Activated T-helper 1 cell treated with anti-CD3 and anti-CD28 coated beads, Interleukin-12 subunit alpha, Interleukin-12 subunit beta, Interleukin-2, Interleukin-4 antibody, amounts not matched to agents 30 ng/mL and 10 ng/mL and 1 ng/mL, durations not matched to agents 14 hours and 24 hours and 36 hours (primary cell): ENCODE results near the gene SMC1A. TPM values are rescaled to one million over a fixed set of nuclear protein-coding genes. Genes with fewer than 3 reads are reported as not detected.

Source experiments
- DNase-seq: peaks from one replicate; pipeline ENCODE4 v3.0.0; 2021; ENCODE audit warnings: low spot score
- H3K27ac Mint-ChIP-seq: one replicate; pipeline ENCODE4 v1.8.0; 2021; ENCODE audit warnings: mild to moderate bottlenecking, mixed read lengths
- H3K27me3 Mint-ChIP-seq: one replicate; pipeline ENCODE4 v1.8.0; 2022; ENCODE audit warnings: mild to moderate bottlenecking, moderate library complexity, mixed read lengths; ENCODE audit not compliant: insufficient read depth
- H3K36me3 Mint-ChIP-seq: one replicate; pipeline ENCODE4 v1.8.0; 2021; ENCODE audit warnings: low read depth, mixed read lengths
- H3K4me1 Mint-ChIP-seq: one replicate; pipeline ENCODE4 v1.8.0; 2021; ENCODE audit warnings: low read depth, mixed read lengths
- H3K4me3 Mint-ChIP-seq: one replicate; pipeline ENCODE4 v1.8.0; 2021; ENCODE audit warnings: mild to moderate bottlenecking, moderate library complexity, mixed read lengths
- H3K9me3 Mint-ChIP-seq: one replicate; pipeline ENCODE4 v1.8.0; 2021; ENCODE audit warnings: mixed read lengths
- intact Hi-C: fragments of 100-400 bp; cut with micrococcal nuclease; formaldehyde crosslinking; loops from one replicate; pipeline ENCODE4 v1.15.1; 2024
- total RNA-seq: library from RNA; stranded (reverse); gene quantifications from 2 replicates; pipeline ENCODE4 v1.2.3, GENCODE V29; 2022

SMC1A gene
- total RNA-seq, 1 donor from 2014 or later, result 138 TPM

DNA sequence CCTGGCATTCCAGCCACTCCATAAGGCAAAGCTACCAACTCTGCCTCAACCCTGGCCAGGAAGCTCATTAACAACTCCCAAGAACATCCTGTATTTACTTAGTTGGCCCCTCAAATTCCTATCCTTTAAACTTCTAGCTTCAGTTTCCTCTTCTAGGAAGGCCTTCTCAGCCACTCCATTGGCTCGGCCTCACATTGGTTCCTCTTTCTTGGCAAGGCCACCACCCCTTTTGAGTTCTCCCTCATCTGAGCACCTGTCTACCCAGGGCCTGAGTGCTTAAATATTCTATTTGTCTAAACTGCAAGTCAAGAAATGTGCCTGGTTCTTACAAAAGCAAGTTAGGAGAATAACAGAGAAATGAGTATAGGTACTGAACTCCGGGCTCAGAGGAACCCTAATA lies 10.0 kb downstream of the SMC1A start:
- H3K36me3 Mint-ChIP-seq, result peaks cover 25% of the 10 kb centered on the region

DNA sequence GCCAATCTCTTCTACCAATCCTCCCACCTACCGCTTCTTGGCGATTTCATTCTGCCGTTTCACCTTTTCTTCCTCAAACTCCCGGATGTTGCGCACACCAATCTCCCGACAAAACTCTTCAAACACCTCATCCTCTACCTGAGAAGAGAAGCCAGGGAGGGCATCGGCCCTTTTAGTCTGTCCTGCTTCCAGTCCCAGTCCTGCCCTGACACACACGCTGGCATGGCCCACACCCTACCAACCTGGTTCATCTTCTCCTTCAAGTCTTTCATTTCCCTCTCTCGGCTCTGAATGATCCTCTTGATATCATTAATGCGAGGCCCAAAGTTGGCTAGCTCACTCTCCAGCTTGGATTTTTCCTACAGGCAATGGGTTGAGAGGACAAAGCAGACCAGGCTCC lies 18.9 kb downstream of the SMC1A start:
- intact Hi-C loops, result loop anchor here (10.0 kb wide), 1 partner anchor 141 kb away; no protein-coding TSS in a partner anchor
- Mint-ChIP-seq H3K4me1 (no peaks in the 10 kb centered on the region), H3K4me3 (no peak overlapping the region), H3K9me3 (no peaks in the 10 kb centered on the region), H3K36me3 (peaks cover 41% of the 10 kb centered on the region), H3K27ac (no peak overlapping the region), H3K27me3 (no peaks in the 10 kb centered on the region)
- no peak for DNase-seq

More for the DNA sequence above, 10.0 kb downstream of the SMC1A start:
- Mint-ChIP-seq H3K27ac (no peak overlapping the region), H3K27me3 (no peaks in the 10 kb centered on the region), H3K4me3 (no peak overlapping the region), H3K4me1 (peaks cover under 1% of the 10 kb centered on the region), H3K9me3 (no peaks in the 10 kb centered on the region)
- intact Hi-C loops, result no loop called here
- no peak for DNase-seq

DNA sequence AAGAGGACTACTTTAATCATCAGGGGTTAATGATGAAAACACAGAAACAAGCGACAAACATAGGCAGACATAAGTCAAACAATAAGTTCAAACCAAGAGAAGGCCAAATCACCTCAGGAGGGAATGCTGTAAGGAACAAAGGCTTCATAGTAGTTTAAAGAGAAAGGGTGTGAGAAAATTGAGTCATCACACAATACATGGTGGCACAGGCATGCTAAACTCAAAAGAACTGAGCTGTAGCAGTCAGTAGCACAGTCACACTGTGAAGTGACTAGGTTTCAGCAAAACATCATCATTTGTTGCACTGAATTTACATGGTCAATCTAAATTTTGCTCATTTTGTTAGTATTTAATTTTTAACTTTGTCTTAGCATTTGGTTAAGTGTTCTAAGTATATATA lies 24.2 kb downstream of the SMC1A start:
- no peaks in the 10 kb centered on the region for H3K4me1 Mint-ChIP-seq
- H3K4me3 Mint-ChIP-seq, result no peak overlapping the region
- H3K9me3 Mint-ChIP-seq, result no peaks in the 10 kb centered on the region
- H3K36me3 Mint-ChIP-seq, result peaks cover 41% of the 10 kb centered on the region
- H3K27me3 Mint-ChIP-seq, result no peaks in the 10 kb centered on the region
- no peak for DNase-seq
- intact Hi-C loops, result no loop called here
- no peak overlapping the region for H3K27ac Mint-ChIP-seq

DNA sequence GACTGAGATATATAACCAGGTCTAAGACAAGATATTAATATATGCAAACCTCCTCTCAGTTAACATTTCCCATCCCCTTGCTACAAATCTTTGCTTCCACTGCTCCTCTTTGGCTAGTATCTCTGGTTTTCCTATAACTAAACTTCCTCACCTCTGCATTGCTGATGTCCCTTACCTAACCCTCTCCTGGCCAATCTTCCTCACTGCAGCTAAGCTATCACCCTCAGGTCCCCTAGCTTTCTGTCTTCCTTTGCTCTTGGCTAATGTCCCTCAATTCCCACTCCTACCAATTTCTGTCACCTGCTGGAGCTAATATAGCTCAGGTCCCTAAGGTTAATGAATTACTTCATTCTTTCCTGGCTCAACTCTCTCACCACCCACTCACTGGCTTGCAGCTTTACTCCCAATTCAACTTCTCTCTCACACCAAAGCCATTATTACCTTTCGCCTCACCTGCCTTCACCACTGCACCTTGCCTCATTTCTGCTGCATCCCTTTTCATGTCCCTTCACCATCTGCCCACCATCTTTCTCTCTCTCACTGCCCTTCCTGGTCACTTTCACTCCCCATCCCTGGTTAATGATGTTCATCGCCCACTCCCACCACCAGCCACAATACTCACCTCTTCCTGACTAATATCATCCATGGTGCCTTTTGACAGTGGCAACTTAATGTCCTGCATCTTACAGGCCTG lies 26.7 kb downstream of the SMC1A start:
- no peak overlapping the region for H3K4me3 Mint-ChIP-seq
- DNase-seq, result no peak
- no peaks in the 10 kb centered on the region for H3K4me1 Mint-ChIP-seq
- peaks cover 30% of the 10 kb centered on the region for H3K36me3 Mint-ChIP-seq
- peak overlapping the region; percentile 8 for H3K27ac Mint-ChIP-seq
- no peaks in the 10 kb centered on the region for H3K27me3 Mint-ChIP-seq
- no peaks in the 10 kb centered on the region for H3K9me3 Mint-ChIP-seq
- intact Hi-C loops, result no loop called here

DNA sequence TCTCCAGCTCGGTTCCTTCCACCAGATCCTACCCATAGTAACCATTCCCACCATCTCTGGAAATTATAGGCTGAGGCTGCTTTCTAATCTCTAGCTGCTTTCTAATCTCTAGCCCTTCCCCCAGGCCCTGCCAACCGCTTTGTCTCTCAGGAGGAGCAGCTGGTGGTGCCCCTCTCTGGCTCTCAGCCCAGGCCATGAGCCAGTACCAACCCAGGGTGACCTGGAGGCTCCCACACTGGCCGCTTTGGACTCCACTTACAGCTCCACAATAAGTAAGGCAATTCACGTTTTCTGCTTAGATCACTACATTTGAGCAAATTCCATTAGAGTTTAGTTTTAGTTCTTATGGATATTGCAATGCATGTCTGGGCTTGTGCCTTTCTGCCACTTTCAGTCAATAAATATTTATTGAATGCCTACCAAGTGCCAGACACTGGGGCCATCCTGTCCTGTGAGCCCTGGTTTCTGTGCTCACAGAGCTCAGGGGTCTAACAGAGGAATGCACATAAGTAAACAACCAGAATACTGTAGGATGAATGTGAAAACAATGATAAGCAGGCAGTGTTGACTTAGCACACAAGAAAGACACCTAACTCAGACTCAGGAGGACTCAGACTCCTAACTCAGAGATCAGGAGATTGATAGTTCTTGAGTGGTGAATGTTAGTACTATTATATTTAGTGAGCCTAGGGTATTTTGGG lies 38.9 kb downstream of the SMC1A start:
- DNase-seq, result no peak
- Mint-ChIP-seq H3K4me1 (no peaks in the 10 kb centered on the region), H3K9me3 (no peaks in the 10 kb centered on the region), H3K36me3 (peaks cover 20% of the 10 kb centered on the region), H3K27me3 (no peaks in the 10 kb centered on the region), H3K27ac (no peak overlapping the region), H3K4me3 (no peak overlapping the region)
- intact Hi-C loops, result no loop called here

DNA sequence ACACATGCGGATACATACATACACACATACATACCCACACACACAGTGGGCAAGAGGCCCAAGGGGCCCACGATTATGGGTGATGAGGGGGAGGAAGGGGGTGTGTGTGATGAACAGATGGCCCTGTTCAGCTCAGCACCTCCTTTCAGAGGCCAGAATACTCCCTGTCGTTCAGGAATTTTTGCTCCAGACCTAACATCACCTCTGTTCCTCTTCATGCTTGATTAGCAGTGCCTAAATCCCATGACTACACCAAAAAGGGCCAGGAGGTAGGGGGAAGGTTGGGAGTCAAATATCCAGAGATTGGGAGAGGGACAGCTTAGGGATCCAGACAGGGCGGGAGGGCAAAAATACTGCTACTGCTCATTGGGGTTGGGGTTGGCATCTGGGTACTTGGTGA lies 42.7 kb downstream of the SMC1A start:
- H3K27me3 Mint-ChIP-seq, result no peaks in the 10 kb centered on the region
- H3K9me3 Mint-ChIP-seq, result no peaks in the 10 kb centered on the region
- H3K4me1 Mint-ChIP-seq, result no peaks in the 10 kb centered on the region
- peaks cover 19% of the 10 kb centered on the region for H3K36me3 Mint-ChIP-seq
- no peak overlapping the region for H3K27ac Mint-ChIP-seq
- intact Hi-C loops, result loop anchor here (2.0 to 10.0 kb wide), 2 partner anchors 65 to 67 kb away; no protein-coding TSS in a partner anchor
- DNase-seq, result no peak
- no peak overlapping the region for H3K4me3 Mint-ChIP-seq

DNA sequence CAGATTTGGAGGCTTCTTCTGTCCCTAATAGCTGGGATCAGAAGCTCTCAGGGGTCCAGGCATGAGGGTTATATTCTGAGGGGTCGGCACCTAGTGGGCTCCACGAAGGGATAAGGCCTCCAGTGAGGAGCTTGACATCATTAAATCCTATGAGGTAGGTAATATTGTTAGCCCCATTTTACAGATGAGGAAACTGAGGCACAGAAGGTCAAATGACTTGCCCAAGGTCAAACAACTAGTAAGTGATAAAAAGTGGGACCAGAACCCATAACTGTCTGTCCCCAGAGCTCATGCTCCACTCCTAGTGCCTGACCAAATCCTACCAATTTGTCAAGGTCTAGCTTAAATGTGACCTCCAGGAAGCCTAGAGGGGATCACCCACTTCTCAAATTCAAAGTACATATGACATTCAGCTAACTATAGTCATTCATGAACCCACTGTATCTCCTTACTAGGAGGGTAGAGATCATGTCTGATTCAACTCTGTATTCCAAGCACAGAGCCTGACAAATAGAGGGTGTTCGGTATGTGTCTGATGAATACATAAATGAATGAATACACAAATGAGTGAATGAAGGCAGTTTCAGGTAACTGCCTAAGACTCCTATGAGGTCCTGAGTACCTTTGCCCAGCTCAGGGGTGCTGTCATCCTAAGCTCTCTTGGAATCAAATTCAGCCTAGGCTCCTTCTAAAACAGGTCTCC lies 43.3 kb downstream of the SMC1A start:
- Mint-ChIP-seq H3K4me3 (no peak overlapping the region), H3K27me3 (no peaks in the 10 kb centered on the region), H3K27ac (no peak overlapping the region), H3K9me3 (no peaks in the 10 kb centered on the region), H3K4me1 (no peaks in the 10 kb centered on the region), H3K36me3 (peaks cover 19% of the 10 kb centered on the region)
- intact Hi-C loops, result loop anchor here (2.0 to 10.0 kb wide), 2 partner anchors 64 to 68 kb away; no protein-coding TSS in a partner anchor
- no peak for DNase-seq

DNA sequence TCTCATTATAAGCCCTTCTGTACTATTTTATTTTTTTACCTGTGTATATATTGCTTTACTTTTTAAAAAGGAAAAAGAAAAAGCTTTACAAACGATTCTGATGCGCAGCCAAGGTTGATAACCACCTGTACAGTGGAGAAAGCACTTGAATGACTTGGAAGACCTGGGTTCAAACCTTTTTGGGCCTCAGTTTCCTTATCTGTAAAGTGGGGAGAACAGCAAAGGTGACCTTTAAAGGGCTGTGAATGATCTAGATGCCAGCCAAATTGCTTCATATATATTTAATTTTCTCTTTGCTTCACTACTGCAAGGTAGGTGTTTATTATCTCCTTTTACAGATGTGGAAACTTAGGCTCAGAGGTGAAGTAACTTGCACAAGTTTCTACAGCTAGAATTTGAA lies 45.0 kb downstream of the SMC1A start:
- H3K4me1 Mint-ChIP-seq, result no peaks in the 10 kb centered on the region
- H3K4me3 Mint-ChIP-seq, result no peak overlapping the region
- intact Hi-C loops, result loop anchor here (10.0 kb wide), 1 partner anchor 63 kb away; no protein-coding TSS in a partner anchor
- no peak overlapping the region for H3K27ac Mint-ChIP-seq
- no peak for DNase-seq
- H3K9me3 Mint-ChIP-seq, result no peaks in the 10 kb centered on the region
- H3K27me3 Mint-ChIP-seq, result no peaks in the 10 kb centered on the region
- H3K36me3 Mint-ChIP-seq, result peaks cover 16% of the 10 kb centered on the region

DNA sequence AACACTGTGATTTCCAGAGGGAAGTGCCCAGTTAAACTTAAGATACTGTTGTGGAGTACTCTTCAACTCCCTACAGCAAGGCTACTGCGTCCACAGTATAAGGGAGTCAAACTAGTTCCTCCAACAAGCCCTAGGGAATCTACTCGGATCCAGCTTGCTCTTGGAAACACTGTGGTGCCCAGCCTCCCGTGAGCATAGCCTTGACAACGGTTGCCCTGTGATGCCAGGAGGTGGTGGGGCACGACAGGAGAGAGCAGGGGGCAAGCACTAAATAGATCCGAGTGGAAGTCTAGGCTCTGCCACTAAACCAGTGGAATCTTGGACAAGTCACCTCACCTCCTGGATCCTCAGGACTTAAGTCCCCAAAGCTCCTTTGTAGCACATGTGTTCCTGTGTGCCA lies 45.6 kb downstream of the SMC1A start:
- H3K27ac Mint-ChIP-seq, result no peak overlapping the region
- H3K9me3 Mint-ChIP-seq, result no peaks in the 10 kb centered on the region
- no peaks in the 10 kb centered on the region for H3K4me1 Mint-ChIP-seq
- no peak for DNase-seq
- H3K36me3 Mint-ChIP-seq, result peaks cover 16% of the 10 kb centered on the region
- no peak overlapping the region for H3K4me3 Mint-ChIP-seq
- intact Hi-C loops, result loop anchor here (10.0 kb wide), 1 partner anchor 62 kb away; no protein-coding TSS in a partner anchor
- no peaks in the 10 kb centered on the region for H3K27me3 Mint-ChIP-seq

DNA sequence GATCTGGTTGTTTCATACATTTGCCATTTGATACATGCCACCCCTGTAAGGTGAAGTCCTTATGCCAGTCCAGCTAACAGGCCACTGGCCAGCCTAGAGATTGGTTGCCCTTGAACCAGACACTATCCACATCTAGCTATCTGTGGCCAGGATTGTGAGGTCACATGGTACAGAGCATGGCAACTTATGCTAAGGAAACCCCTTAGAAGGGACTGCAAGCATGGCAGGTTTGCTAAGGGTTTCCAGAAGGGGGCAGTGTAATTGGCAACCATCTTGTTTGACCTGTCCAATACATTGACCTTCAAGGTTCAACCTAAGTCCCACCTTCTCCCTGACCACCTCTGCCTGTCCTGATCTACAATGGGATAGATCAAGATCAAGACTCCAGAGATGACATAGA lies 47.5 kb downstream of the SMC1A start:
- Mint-ChIP-seq H3K4me1 (no peaks in the 10 kb centered on the region), H3K4me3 (no peak overlapping the region), H3K36me3 (peaks cover 4% of the 10 kb centered on the region), H3K27me3 (no peaks in the 10 kb centered on the region), H3K9me3 (no peaks in the 10 kb centered on the region), H3K27ac (no peak overlapping the region)
- no peak for DNase-seq
- intact Hi-C loops, result loop anchor here (10.0 kb wide), 1 partner anchor 60 kb away; no protein-coding TSS in a partner anchor

DNA sequence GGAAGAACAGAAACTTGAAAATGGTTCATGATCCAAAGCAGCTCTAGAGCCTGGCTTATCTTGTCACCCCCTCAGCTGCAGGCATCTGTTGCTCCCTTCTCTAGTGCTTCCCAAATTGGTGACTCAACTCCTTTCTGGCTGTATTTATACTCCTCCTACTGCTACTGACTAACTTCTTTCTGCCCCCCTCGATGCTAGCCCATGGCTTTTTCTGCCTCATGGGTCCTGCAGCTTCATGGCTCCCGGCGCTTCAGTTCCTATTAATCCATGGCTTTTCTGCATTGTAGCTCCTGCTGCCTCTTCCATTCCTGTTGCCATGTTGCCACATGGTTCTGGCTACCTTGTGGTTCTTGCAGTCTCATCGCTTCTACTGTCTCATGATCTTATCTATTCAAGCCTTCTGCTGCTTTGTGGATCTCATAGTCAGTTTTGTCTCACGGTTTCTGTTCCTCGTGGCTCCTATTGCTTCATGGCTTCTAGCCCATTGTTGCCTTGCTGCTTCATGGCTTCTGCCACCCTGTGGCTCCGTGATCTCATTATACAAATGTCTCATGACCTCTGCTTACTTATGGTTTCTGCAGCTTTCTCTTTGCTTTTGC lies 48.1 kb downstream of the SMC1A start:
- no peaks in the 10 kb centered on the region for H3K9me3 Mint-ChIP-seq
- intact Hi-C loops, result loop anchor here (10.0 kb wide), 1 partner anchor 60 kb away; no protein-coding TSS in a partner anchor
- no peak overlapping the region for H3K27ac Mint-ChIP-seq
- no peak for DNase-seq
- no peak overlapping the region for H3K4me3 Mint-ChIP-seq
- H3K36me3 Mint-ChIP-seq, result peaks cover 4% of the 10 kb centered on the region
- H3K4me1 Mint-ChIP-seq, result no peaks in the 10 kb centered on the region
- H3K27me3 Mint-ChIP-seq, result no peaks in the 10 kb centered on the region

DNA sequence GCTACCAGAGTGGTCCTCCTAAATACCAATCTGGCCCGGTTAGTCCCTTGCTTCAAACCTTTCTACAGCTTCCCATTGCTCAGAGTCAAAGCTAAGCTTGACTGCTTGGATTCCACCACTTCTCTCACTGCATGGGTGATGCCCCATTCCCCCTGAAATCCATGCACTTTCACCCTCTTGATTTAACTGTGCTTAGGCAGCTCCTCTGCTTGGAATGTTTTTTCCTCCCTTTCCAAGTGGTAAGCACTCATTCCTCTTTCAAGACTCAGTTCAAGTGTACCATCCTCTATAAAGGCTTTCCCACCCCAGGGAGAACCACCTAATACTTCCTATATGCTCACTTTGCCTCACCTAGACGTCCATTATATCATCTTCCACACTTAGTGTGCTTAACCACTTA lies 49.1 kb downstream of the SMC1A start:
- peaks cover 3% of the 10 kb centered on the region for H3K36me3 Mint-ChIP-seq
- no peaks in the 10 kb centered on the region for H3K27me3 Mint-ChIP-seq
- no peak overlapping the region for H3K27ac Mint-ChIP-seq
- no peaks in the 10 kb centered on the region for H3K9me3 Mint-ChIP-seq
- no peaks in the 10 kb centered on the region for H3K4me1 Mint-ChIP-seq
- DNase-seq, result no peak
- intact Hi-C loops, result loop anchor here (10.0 kb wide), 1 partner anchor 59 kb away; no protein-coding TSS in a partner anchor
- H3K4me3 Mint-ChIP-seq, result no peak overlapping the region
